GM12878 (cell line): ENCODE results near the gene RAE1. TPM values are rescaled to one million over a fixed set of nuclear protein-coding genes. Genes with fewer than 3 reads are reported as not detected.
"Not testable (repeated sequence)": the region's sequence is repeated elsewhere in the genome, so short reads cannot be mapped to it uniquely, and the experiment has no call there.

Source experiments
- ATAC-seq: fragments of 200-7000 bp; cut with Tn5 transposase; 3 replicates; pipeline ENCODE4 v1.9.1; 2020; ENCODE audit warnings: mild to moderate bottlenecking, moderate library complexity
- BruUV-seq: library from RNA; stranded (reverse); fragments of 400-500 nt; replicated peaks from 2 replicates; lab custom pipeline; 2021; lab: Mats Ljungman, UMichigan
- CTCF ChIA-PET: fragments of 300-600 bp; sonication (Branson Sonifier 250); formaldehyde crosslinking; extraction: SDS; loops from one replicate; lab custom pipeline; 2021; ENCODE audit warnings: inconsistent platforms; lab: Yijun Ruan, JAX
- POLR2A ChIA-PET: fragments of 350-600 bp; formaldehyde crosslinking; extraction: SDS; loops from one replicate; lab custom pipeline; 2021; ENCODE audit warnings: inconsistent platforms; lab: Charles Lee
- RAD21 ChIA-PET: fragments of 300-600 bp; sonication (Branson Sonifier 250); formaldehyde crosslinking; loops from one replicate; lab custom pipeline; 2023; ENCODE audit warnings: antibody characterized with exemption; ENCODE audit not compliant: unreplicated experiment; lab: Charles Lee
- SMC1A ChIA-PET: fragments of 300-600 bp; sonication (Branson Sonifier 250); formaldehyde crosslinking; loops from one replicate; lab custom pipeline; 2023; ENCODE audit not compliant: unreplicated experiment, uncharacterized antibody; lab: Charles Lee
- DNase-seq: peaks from one replicate; pipeline ENCODE4 v3.0.0-alpha.2; 2011; ENCODE audit warnings: low read depth, low spot score
- FAIRE-seq: peaks from 3 replicates; lab custom pipeline; 2011; peaks lifted over from hg19 to GRCh38; lab: Jason Lieb, UNC
- H2AFZ ChIP-seq: 2 replicates; pipeline ENCODE4 v1.6.0; 2011; ENCODE audit warnings: low read depth, low read length, control low read depth; ENCODE audit not compliant: control insufficient read depth
- H3K27ac ChIP-seq: 2 replicates; pipeline ENCODE4 v1.5.1; 2011; ENCODE audit warnings: control low read depth; ENCODE audit not compliant: control insufficient read depth, insufficient read depth
- H3K27me3 ChIP-seq, 2 experiments: replicated peaks in 1 of 2; 2 replicates each; pipeline versions ENCODE4 v1.6.0 to v1.6.1; 2011; ENCODE audit warnings: low read length in 1 of 2; ENCODE audit not compliant: control insufficient read depth in 2 of 2, insufficient read depth in 2 of 2
- H3K36me3 ChIP-seq, 2 experiments: 2 replicates each; pipeline ENCODE4 v1.5.1; 2011; ENCODE audit warnings: low read length in 1 of 2; ENCODE audit not compliant: control insufficient read depth in 2 of 2, insufficient read depth in 2 of 2
- H3K4me1 ChIP-seq: 2 replicates; pipeline ENCODE4 v1.6.1; 2011; ENCODE audit warnings: mild to moderate bottlenecking, low read length, moderate library complexity, mixed read lengths; ENCODE audit not compliant: control insufficient read depth, insufficient read depth
- H3K4me2 ChIP-seq: 2 replicates; pipeline ENCODE4 v1.6.0; 2011; ENCODE audit warnings: control low read depth; ENCODE audit not compliant: control insufficient read depth, insufficient read depth
- H3K4me3 ChIP-seq: fragments of 200-600 bp; sonication (generic); 2 replicates; pipeline ENCODE4 v1.5.1; 2016
- H3K79me2 ChIP-seq: 2 replicates; pipeline ENCODE4 v1.6.0; 2011; ENCODE audit warnings: low read length; ENCODE audit not compliant: control insufficient read depth, insufficient read depth
- H3K9ac ChIP-seq: 2 replicates; pipeline ENCODE4 v1.8.0; 2011; ENCODE audit warnings: low read length, control low read depth, mixed read lengths; ENCODE audit not compliant: control insufficient read depth, insufficient read depth
- H3K9me3 ChIP-seq: replicated peaks from 3 replicates; pipeline ENCODE4 v1.5.1; 2011; ENCODE audit warnings: mild to moderate bottlenecking, low read length; ENCODE audit not compliant: control insufficient read depth, insufficient read depth
- H4K20me1 ChIP-seq: 2 replicates; pipeline ENCODE4 v1.6.0; 2011; ENCODE audit not compliant: control insufficient read depth, insufficient read depth
- BACH1 ChIP-seq: fragments of 450-650 bp; IDR thresholded peaks from 2 replicates; pipeline ENCODE4 v1.6.1; 2017; ENCODE audit warnings: mild to moderate bottlenecking, borderline replicate concordance
- HCFC1 ChIP-seq: fragments of 150-350 bp; IDR thresholded peaks from 2 replicates; pipeline ENCODE4 v1.6.1; 2014; ENCODE audit warnings: low read length
- NFXL1 ChIP-seq: fragments of 450-650 bp; IDR thresholded peaks from 2 replicates; pipeline ENCODE4 v1.6.1; 2017; ENCODE audit warnings: antibody characterized with exemption, mild to moderate bottlenecking, borderline replicate concordance
- SRF ChIP-seq, 2 experiments: IDR thresholded peaks; 2 replicates each; pipeline ENCODE4 v1.6.1; 2011; ENCODE audit warnings: low read depth in 2 of 2, low read length in 2 of 2, mild to moderate bottlenecking in 1 of 2, moderate library complexity in 1 of 2
- ZZZ3 ChIP-seq: IDR thresholded peaks from 2 replicates; pipeline ENCODE4 v1.6.1; 2011; ENCODE audit warnings: low read depth; ENCODE audit not compliant: control insufficient read depth, insufficient read length
- WGBS: methylation state at CpG from one replicate; pipeline ENCODE4 v1.1.6; 2016; ENCODE audit warnings: low lambda C conversion rate; ENCODE audit not compliant: insufficient replicate concordance, insufficient coverage; ENCODE audit errors: missing lambda C conversion rate; 5-methylcytosine and 5-hydroxymethylcytosine counted together
- in situ Hi-C: fragments of 300-500 bp; cut with MboI; formaldehyde crosslinking; loops from 9 replicates; pipeline ENCODE4 v1.14.3; 2018; ENCODE audit warnings: mixed read lengths
- intact Hi-C: fragments of 100-400 bp; cut with micrococcal nuclease; formaldehyde crosslinking; loops from one replicate; pipeline ENCODE4 v1.14.2; 2022; ENCODE audit not compliant: unreplicated experiment
- polyA plus RNA-seq, 11 experiments: library from polyadenylated mRNA; depleted of rRNA in 4 of 11; unstranded in 6 of 11; stranded (reverse) in 5 of 11; fragments of >200 nt; fragmentation: Nextera tagmentation in 4 of 11; fragmentation: Illumina TruSeq in 1 of 11; extraction: Ambion mirVana in 4 of 11; extraction: Trizol in 1 of 11; gene quantifications; 1 replicate in 1 of 11; 2 replicates in 10 of 11; pipeline versions ENCODE4 v1.2.1 to v1.2.3, GENCODE V29; 2011 to 2016; ENCODE audit warnings: inconsistent platforms in 2 of 11, missing spikeins in 2 of 11, low read depth in 1 of 11
- total RNA-seq, 4 experiments: library from RNA; depleted of rRNA in 3 of 4; stranded (reverse); fragments of >200 nt in 3 of 4; fragmentation: Illumina TruSeq in 1 of 4; extraction: Trizol in 1 of 4; gene quantifications; 2 replicates each; pipeline versions ENCODE4 v1.2.1 to v1.2.3, GENCODE V29; 2013 to 2021

Gene RAE1
- total and polyA plus RNA-seq, 10 of the 15 experiments (the other 5 are each of a cell fraction or from before 2014, with no cell fraction given): 28.7 to 107 (median 49.3) TPM

DNA sequence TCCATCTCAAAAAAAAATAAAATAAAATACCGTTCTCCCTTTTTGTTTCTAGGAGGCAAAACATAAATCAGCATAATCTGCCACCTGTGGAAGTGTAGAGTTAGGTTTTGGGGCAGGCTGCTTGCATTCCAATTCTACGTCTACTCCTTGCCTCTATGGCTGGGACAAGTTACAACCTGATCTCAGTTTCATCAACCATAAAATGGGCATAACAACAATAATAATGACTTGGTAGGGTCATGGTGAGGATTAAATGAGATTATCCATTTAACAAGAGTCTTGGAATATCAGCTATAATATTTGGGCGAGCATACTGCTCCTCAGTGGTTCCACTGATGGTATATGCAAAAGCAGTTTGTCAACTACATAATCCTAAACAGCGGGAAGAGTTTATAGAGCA, 3.7 kb upstream of the RAE1 start:
- no peak for TF ChIP-seq SRF (IDR thresholded peaks at IDR 0.05; ENCODE audit: low read depth in 2 of 2, low read length in 2 of 2)
- no peak for TF ChIP-seq HCFC1
- TF ChIP-seq BACH1: no peak
- no peak for TF ChIP-seq NFXL1
- no peak for TF ChIP-seq ZZZ3
- TF ChIP-seq, all 136 proteins: peak for 0
- H4K20me1 ChIP-seq: no peaks in the 10 kb centered on the region
- no peak overlapping the region for H3K27ac ChIP-seq
- BruUV-seq: no TSS peak
- no peaks in the 10 kb centered on the region for H3K27me3 ChIP-seq
- no peak for DNase-seq
- SMC1A ChIA-PET: no interaction called here
- H3K79me2 ChIP-seq: peaks cover 15% of the 10 kb centered on the region
- in situ Hi-C loops: no loop called here
- POLR2A ChIA-PET: no interaction called here
- no peak overlapping the region for H3K4me3 ChIP-seq
- CTCF ChIA-PET: interaction anchor here (0.6 to 3.4 kb wide), 9 partner anchors 12 to 1075 kb away, joined by 3 to 21 read pairs (median 11); no protein-coding TSS in a partner anchor
- H3K9ac ChIP-seq: no peak overlapping the region
- H3K4me2 ChIP-seq: no peak overlapping the region
- no peak for ATAC-seq
- FAIRE-seq: no peak
- peaks cover 4% of the 10 kb centered on the region; the same call in 1 of the 2 replicates for H3K4me1 ChIP-seq
- H2AFZ ChIP-seq: no peak overlapping the region
- no peaks in the 10 kb centered on the region for H3K36me3 ChIP-seq
- RAD21 ChIA-PET: no interaction called here
- intact Hi-C loops: no loop called here
- no peaks in the 10 kb centered on the region for H3K9me3 ChIP-seq
- 52% methylated on average over 4 of the region's 4 CpGs for WGBS

DNA sequence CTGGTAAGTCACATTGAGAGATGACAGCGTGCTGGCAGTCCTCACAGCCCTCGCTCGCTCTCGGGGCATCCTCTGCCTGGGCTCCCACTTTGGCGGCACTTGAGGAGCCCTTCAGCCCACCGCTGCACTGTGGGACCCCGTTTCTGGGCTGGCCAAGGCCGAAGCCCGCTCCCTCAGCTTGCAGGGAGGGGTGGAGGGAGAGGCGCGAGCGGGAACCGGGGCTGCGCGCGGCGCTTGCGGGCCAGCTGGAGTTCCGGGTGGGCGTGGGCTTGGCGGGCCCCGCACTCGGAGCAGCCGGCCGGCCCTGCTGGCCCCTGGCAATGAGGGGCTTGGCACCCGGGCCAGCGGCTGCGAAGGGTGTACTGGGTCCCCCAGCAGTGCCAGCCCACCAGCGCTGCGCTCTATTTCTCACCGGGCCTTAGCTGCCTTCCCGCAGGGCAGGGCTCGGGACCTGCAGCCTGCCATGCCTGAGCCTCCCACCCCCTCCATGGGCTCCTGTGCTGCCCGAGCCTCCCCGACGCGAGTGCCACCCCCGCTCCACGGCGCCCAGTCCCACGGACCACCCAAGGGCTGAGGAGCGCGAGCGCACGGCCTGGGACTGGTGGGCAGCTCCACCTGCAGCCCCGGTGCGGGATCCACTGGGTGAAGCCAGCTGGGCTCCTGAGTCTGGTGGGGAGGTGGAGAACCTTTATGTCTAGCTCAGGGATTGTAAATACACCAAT, 2.7 kb upstream of the RAE1 start:
- H3K9me3 ChIP-seq, H3K9ac ChIP-seq, H3K27ac ChIP-seq, H3K4me2 ChIP-seq, H3K4me1 ChIP-seq, BruUV-seq, in situ Hi-C loops, ATAC-seq, FAIRE-seq, H4K20me1 ChIP-seq, H3K4me3 ChIP-seq, intact Hi-C loops, H2AFZ ChIP-seq, H3K27me3 ChIP-seq, H3K36me3 ChIP-seq, POLR2A ChIA-PET, DNase-seq: not testable (repeated sequence)
- WGBS: 88% methylated on average over 24 of the region's 47 CpGs
- ChIA-PET CTCF (interaction anchor here (1.1 to 3.4 kb wide), 12 partner anchors 9 to 1500 kb away, joined by 3 to 21 read pairs (median 4); no protein-coding TSS in a partner anchor), SMC1A (interaction anchor here (1.5 kb wide), 1 partner anchor 145 kb away, joined by 4 read pairs; no protein-coding TSS in a partner anchor), RAD21 (interaction anchor here (0.6 to 0.9 kb wide), 2 partner anchors 15 to 40 kb away, joined by 3 to 5 read pairs; no protein-coding TSS in a partner anchor)
- H3K79me2 ChIP-seq: peaks cover 24% of the 10 kb centered on the region
